GM23248 (cell line): ENCODE results near the gene CNTRL. TPM values are rescaled to one million over a fixed set of nuclear protein-coding genes. Genes with fewer than 3 reads are reported as not detected.

Source experiments
- DNase-seq: peaks from one replicate; pipeline ENCODE4 v3.0.0-alpha.2; 2015
- H2AFZ ChIP-seq: fragments of 200-600 bp; sonication (generic); 2 replicates; pipeline ENCODE4 v1.6.1; 2016; ENCODE audit warnings: antibody characterized with exemption
- H3F3A ChIP-seq: fragments of 200-600 bp; sonication (generic); 2 replicates; pipeline ENCODE4 v1.6.1; 2016; ENCODE audit warnings: mild to moderate bottlenecking, antibody characterized with exemption, mixed run types; ENCODE audit not compliant: insufficient read depth
- H3K27ac ChIP-seq: fragments of 200-600 bp; sonication (generic); 2 replicates; pipeline ENCODE4 v1.5.1; 2016; ENCODE audit warnings: mild to moderate bottlenecking
- H3K27me3 ChIP-seq: fragments of 200-600 bp; sonication (generic); replicated peaks from 2 replicates; pipeline ENCODE4 v1.6.1; 2016; ENCODE audit warnings: mild to moderate bottlenecking; ENCODE audit not compliant: insufficient read depth
- H3K36me3 ChIP-seq: fragments of 200-600 bp; sonication (generic); 2 replicates; pipeline ENCODE4 v1.6.1; 2016; ENCODE audit warnings: low read depth, mild to moderate bottlenecking
- H3K4me1 ChIP-seq: fragments of 200-600 bp; sonication (generic); 2 replicates; pipeline ENCODE4 v1.6.1; 2016; ENCODE audit warnings: mild to moderate bottlenecking; ENCODE audit not compliant: insufficient read depth
- H3K4me2 ChIP-seq: fragments of 200-600 bp; sonication (generic); one replicate; pipeline ENCODE4 v1.6.1; 2016; ENCODE audit warnings: mild to moderate bottlenecking; ENCODE audit not compliant: unreplicated experiment
- H3K4me3 ChIP-seq: fragments of 200-600 bp; sonication (generic); 2 replicates; pipeline ENCODE4 v1.5.1; 2016; ENCODE audit warnings: mild to moderate bottlenecking
- H3K79me2 ChIP-seq: fragments of 200-600 bp; sonication (generic); 2 replicates; pipeline ENCODE4 v1.6.1; 2016; ENCODE audit warnings: mild to moderate bottlenecking; ENCODE audit not compliant: insufficient read depth
- H3K9ac ChIP-seq: fragments of 200-600 bp; sonication (generic); 2 replicates; pipeline ENCODE4 v1.6.1; 2016; ENCODE audit warnings: mild to moderate bottlenecking
- H3K9me2 ChIP-seq: fragments of 200-600 bp; sonication (generic); 2 replicates; pipeline ENCODE4 v1.6.1; 2016; ENCODE audit warnings: mixed run types, mild to moderate bottlenecking, moderate library complexity; ENCODE audit not compliant: insufficient read depth
- H3K9me3 ChIP-seq: fragments of 200-600 bp; sonication (generic); one replicate; pipeline ENCODE4 v1.6.1; 2017; ENCODE audit warnings: low read depth
- H4K20me1 ChIP-seq: fragments of 200-600 bp; sonication (generic); 2 replicates; pipeline ENCODE4 v1.6.0; 2016; ENCODE audit not compliant: insufficient read depth
- EZH2 ChIP-seq: fragments of 200-600 bp; sonication (generic); IDR thresholded peaks from 2 replicates; pipeline ENCODE4 v1.6.1; 2018; ENCODE audit warnings: antibody characterized with exemption, mild to moderate bottlenecking; ENCODE audit not compliant: insufficient read depth, poor library complexity, severe bottlenecking
- EZH2phosphoT487 ChIP-seq: fragments of 200-600 bp; sonication (generic); IDR thresholded peaks from 2 replicates; pipeline ENCODE4 v1.6.1; 2018; ENCODE audit warnings: antibody characterized with exemption, moderate library complexity, mild to moderate bottlenecking, low read depth; ENCODE audit not compliant: insufficient read depth
- WGBS, 2 experiments: methylation state at CpG; one replicate each; pipeline ENCODE4 v1.1.6; 2015 to 2017; ENCODE audit warnings: low lambda C conversion rate in 2 of 2, low coverage in 1 of 2; ENCODE audit errors: missing lambda C conversion rate in 2 of 2; 5-methylcytosine and 5-hydroxymethylcytosine counted together
- in situ Hi-C: fragments of 300-500 bp; cut with MboI; formaldehyde crosslinking; loops from 2 replicates; pipeline ENCODE4 v1.15.0; 2020
- polyA plus RNA-seq: library from polyadenylated mRNA; unstranded; fragments of >200 nt; fragmentation: Nextera tagmentation; extraction: Ambion mirVana; gene quantifications from 2 replicates; pipeline ENCODE4 v1.2.1, GENCODE V29; 2016
- total RNA-seq: library from RNA; depleted of rRNA; stranded (reverse); fragments of >200 nt; shearing (Covaris generic); gene quantifications from 2 replicates; pipeline ENCODE4 v1.2.3, GENCODE V29; 2014

Gene CNTRL
- total and polyA plus RNA-seq, 2 experiments from 2014 or later: 4.4 to 6.3 TPM

- no peak overlapping the region for H3K9ac ChIP-seq
- in situ Hi-C loops: loop anchor here (25.0 kb wide), 1 partner anchor 105 kb away; no protein-coding TSS in a partner anchor
These were observed 132.7 kb downstream of the CNTRL start for GRCh38 chr9:121207371-121207940.

GRCh38 chr9:121210536-121210935, 135.8 kb downstream of the CNTRL start:
- Histone ChIP-seq H3K9me2 (no peaks in the 10 kb centered on the region), H3K4me1 (peaks cover 3% of the 10 kb centered on the region; the same call in 1 of the 2 replicates), H4K20me1 (no peaks in the 10 kb centered on the region), H3K9me3 (no peaks in the 10 kb centered on the region), H3K27me3 (no peaks in the 10 kb centered on the region), H3F3A (no peaks in the 10 kb centered on the region), H3K4me2 (no peak overlapping the region), H3K4me3 (no peak overlapping the region), H3K79me2 (no peaks in the 10 kb centered on the region), H3K27ac (no peak overlapping the region), H3K9ac (no peak overlapping the region), H2AFZ (no peak overlapping the region), H3K36me3 (no peaks in the 10 kb centered on the region)
- WGBS, 2 experiments: 92% methylated on average over 5 of the region's 5 CpGs
- no peak for DNase-seq
- in situ Hi-C loops: loop anchor here (10.0 to 25.0 kb wide), 2 partner anchors 102 to 184 kb away; no protein-coding TSS in a partner anchor
- no peak for TF ChIP-seq EZH2
- TF ChIP-seq EZH2phosphoT487: no peak

More at GRCh38 chr9:121207371-121207940, 132.7 kb downstream of the CNTRL start:
- Histone ChIP-seq H3K36me3 (no peaks in the 10 kb centered on the region), H3K4me1 (no peaks in the 10 kb centered on the region), H3K4me2 (no peak overlapping the region), H3K9me3 (no peaks in the 10 kb centered on the region), H3K9me2 (no peaks in the 10 kb centered on the region), H3K27ac (no peak overlapping the region), H3K79me2 (0 out of 2 replicates have a peak, but pooled peaks cover 3% of the 10 kb centered on the region), H3K27me3 (no peaks in the 10 kb centered on the region), H3F3A (no peaks in the 10 kb centered on the region), H3K4me3 (no peak overlapping the region), H4K20me1 (no peaks in the 10 kb centered on the region), H2AFZ (no peak overlapping the region)
- TF ChIP-seq EZH2: no peak
- no peak for TF ChIP-seq EZH2phosphoT487
- DNase-seq: no peak
- 89% methylated on average over 2 of the region's 2 CpGs for WGBS, 2 experiments

- Histone ChIP-seq H3K27me3 (no peaks in the 10 kb centered on the region), H3K36me3 (no peaks in the 10 kb centered on the region), H3K4me3 (no peak overlapping the region), H3K9ac (0 out of 2 replicates have a peak overlapping the region, but pooled peaks have one; percentile 6), H2AFZ (peak overlapping the region; percentile 93), H3K9me3 (no peaks in the 10 kb centered on the region), H4K20me1 (no peaks in the 10 kb centered on the region), H3K4me1 (peaks cover 3% of the 10 kb centered on the region), H3K9me2 (no peaks in the 10 kb centered on the region), H3K4me2 (peak overlapping the region; percentile 29), H3F3A (no peaks in the 10 kb centered on the region), H3K79me2 (no peaks in the 10 kb centered on the region), H3K27ac (no peak overlapping the region)
- DNase-seq: peak; percentile 88
- no peak for TF ChIP-seq EZH2phosphoT487
- no peak for TF ChIP-seq EZH2
- 19 to 20% methylated on average over 9 of the region's 9 CpGs for WGBS, 2 experiments
- in situ Hi-C loops: loop anchor here (10.0 to 25.0 kb wide), 2 partner anchors 99 to 182 kb away; no protein-coding TSS in a partner anchor
These were observed 138.5 kb downstream of the CNTRL start for GRCh38 chr9:121213136-121213806.

GRCh38 chr9:121214005-121214404, 139.2 kb downstream of the CNTRL start:
- no peaks in the 10 kb centered on the region for H3K9me3 ChIP-seq
- in situ Hi-C loops: loop anchor here (10.0 to 25.0 kb wide), 2 partner anchors 98 to 181 kb away; no protein-coding TSS in a partner anchor

More at GRCh38 chr9:121214005-121214404, 139.2 kb downstream of the CNTRL start:
- Histone ChIP-seq H3K4me2 (no peak overlapping the region), H4K20me1 (no peaks in the 10 kb centered on the region), H3K4me1 (peaks cover 3% of the 10 kb centered on the region), H3F3A (no peaks in the 10 kb centered on the region), H3K27ac (no peak overlapping the region), H3K9me2 (no peaks in the 10 kb centered on the region), H3K4me3 (no peak overlapping the region), H3K79me2 (no peaks in the 10 kb centered on the region), H3K36me3 (no peaks in the 10 kb centered on the region), H3K9ac (no peak overlapping the region), H2AFZ (no peak overlapping the region), H3K27me3 (no peaks in the 10 kb centered on the region)
- 72 to 85% methylated on average over 2 of the region's 2 CpGs for WGBS, 2 experiments
- TF ChIP-seq EZH2 (no peak), EZH2phosphoT487 (no peak)
- no peak for DNase-seq
